HG03135 (cell line): Measurements from ENCODE around the gene WDR54.

Experiments used
- ATAC-seq: cut with Tn5 transposase; IDR thresholded peaks from one replicate; pipeline ENCODE4 v1.9.1; 2021; ENCODE audit warnings: mild to moderate bottlenecking, moderate library complexity; ENCODE audit not compliant: unreplicated experiment

WDR54 gene, protein sequence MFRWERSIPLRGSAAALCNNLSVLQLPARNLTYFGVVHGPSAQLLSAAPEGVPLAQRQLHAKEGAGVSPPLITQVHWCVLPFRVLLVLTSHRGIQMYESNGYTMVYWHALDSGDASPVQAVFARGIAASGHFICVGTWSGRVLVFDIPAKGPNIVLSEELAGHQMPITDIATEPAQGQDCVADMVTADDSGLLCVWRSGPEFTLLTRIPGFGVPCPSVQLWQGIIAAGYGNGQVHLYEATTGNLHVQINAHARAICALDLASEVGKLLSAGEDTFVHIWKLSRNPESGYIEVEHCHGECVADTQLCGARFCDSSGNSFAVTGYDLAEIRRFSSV

DNA sequence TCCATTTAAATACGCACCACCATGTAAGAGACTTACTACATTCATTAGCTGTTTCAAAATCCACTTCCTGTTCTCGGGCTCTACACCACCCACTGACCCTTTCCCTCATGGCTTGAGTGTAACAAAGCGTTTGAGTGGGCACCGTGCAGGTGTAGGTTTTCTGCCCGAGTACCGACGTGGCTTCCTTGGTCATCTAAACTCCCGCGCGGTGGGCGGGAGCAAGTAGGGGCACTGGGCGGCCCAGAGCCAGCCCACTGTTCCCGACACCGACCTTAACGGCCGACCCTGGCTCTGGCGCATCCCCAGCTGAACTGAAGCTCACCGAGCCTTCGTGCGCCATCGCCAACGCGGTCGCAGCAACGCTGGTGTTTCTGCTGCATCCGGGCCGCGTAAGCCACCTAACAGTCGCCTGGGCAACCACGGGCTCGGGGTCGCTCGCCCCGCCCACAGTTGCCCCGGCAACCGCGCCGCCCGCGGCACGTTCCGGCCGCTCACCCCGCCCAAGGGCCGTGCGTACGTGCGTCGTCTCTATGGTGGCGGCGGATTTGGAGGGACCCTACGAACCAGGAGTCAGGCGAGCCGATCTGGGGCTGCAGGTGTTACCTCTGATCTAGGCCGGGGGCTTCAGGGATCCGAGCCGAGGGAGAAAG lies at the start of gene WDR54, which contains the start of gene C2orf81:
Gene WDR54 (plus strand): TSS at position 510 of the 650 bp plus-strand sequence. CDS start 424 bp downstream, outside the sequence.
Gene C2orf81 (minus strand): TSS at position 399 of the 650 bp plus-strand sequence. CDS start 59 bp downstream, at position 340.
- peak; percentile 92 for ATAC-seq

GRCh38 chr2:74372674-74373073 lies 48.9 kb upstream of the WDR54 start:
- ATAC-seq, result no peak

DNA sequence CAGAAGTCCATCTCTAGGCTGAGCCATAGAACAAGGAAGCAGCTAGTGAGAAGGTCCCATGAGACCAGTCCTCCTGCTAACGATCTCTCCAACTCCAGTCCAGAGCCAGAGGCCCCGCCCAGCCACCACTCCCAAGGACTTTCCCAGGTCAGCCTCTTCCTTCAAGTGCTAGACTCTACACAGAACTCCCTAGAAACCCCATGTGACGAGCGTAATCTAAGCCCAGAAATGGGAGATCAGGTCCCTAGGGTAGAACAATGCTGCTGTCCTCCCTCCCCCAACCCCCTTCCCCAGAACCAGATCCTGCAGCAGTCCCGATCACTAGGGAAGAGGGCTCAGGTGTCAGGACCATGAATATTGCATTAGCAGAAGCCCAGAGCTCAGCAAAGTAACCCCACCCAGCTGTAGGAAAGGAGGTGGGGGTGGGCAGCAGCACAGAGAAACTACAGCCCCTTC lies 48.3 kb upstream of the WDR54 start:
- ATAC-seq, result no peak

GRCh38 chr2:74373985-74374384 lies 47.5 kb upstream of the WDR54 start:
- ATAC-seq, result no peak

- ATAC-seq, result no peak
Observed at GRCh38 chr2:74374509-74375205, 46.9 kb upstream of the WDR54 start.

- no peak for ATAC-seq
Observed at GRCh38 chr2:74375838-74376237, 45.7 kb upstream of the WDR54 start.

GRCh38 chr2:74378007-74378406 lies 43.5 kb upstream of the WDR54 start:
- no peak for ATAC-seq

- ATAC-seq, result no peak
Observed at GRCh38 chr2:74379851-74380789, 41.4 kb upstream of the WDR54 start, which contains the start of gene DCTN1. Gene DCTN1 (minus strand): TSS chr2:74380311. CDS start chr2:74380037, 274 bp downstream.

DNA sequence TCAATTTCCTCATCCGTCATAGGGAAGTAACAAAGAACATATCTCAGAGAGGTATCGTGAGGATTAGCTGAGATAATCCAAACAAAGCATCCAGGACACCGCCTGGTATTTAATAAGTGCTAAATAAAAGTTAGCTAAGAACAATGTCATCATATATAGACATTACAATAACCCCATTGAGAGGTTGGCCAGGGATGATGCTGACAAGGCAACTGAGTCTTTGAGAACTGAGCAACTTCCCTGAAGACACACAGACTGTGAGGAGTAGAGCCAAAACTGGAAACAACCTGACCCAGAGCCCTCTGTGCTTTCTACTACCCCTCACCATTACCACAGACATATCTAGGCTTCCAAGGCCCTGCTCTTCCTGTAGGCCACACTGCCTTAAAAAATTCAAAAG lies 39.8 kb upstream of the WDR54 start:
- no peak for ATAC-seq

- no peak for ATAC-seq
Observed at GRCh38 chr2:74383254-74383653, 38.3 kb upstream of the WDR54 start.

GRCh38 chr2:74384051-74384450 lies 37.5 kb upstream of the WDR54 start:
- no peak for ATAC-seq

DNA sequence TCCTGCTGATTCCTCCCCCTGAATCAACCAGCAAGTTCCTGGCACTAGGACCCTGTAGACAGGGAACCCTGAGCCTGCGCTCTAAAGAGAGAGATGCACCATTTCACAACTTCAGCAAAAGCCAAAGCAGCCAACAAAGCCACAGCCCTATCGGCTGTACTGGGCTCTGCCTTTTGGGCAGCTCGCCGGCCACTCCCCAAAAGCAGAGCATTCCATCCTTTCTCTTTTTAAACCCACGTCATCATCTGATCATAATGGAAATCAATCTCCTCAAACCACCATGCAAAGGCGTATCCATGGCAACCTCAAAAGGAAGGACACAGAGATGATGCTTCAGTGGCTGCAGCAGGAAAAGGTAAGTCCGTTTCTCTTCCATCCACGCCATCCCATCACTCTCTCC lies 36.1 kb upstream of the WDR54 start:
- no peak for ATAC-seq

GRCh38 chr2:74387346-74387745 lies 34.2 kb upstream of the WDR54 start:
- ATAC-seq, result no peak

GRCh38 chr2:74390606-74391005 lies 30.9 kb upstream of the WDR54 start:
- no peak for ATAC-seq

DNA sequence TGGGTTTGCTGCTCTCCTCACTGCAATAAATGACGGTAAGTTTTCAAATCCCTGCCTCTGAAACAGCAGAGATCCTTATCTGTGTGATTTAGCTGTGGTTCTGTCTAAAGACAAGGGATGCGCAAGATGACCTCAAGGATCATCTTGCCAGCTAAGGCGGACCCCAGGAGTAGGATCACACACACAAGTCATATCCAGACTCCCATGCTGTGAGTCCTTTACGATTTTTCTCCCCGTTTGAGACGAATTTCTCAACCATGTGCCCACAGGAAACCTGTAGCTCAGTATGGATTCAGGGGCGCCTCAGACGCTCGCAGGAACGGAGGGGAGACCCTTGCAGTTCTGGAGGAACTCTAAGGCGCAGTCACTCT lies 30.3 kb upstream of the WDR54 start:
- ATAC-seq, result no peak

GRCh38 chr2:74391580-74392448 lies 29.7 kb upstream of the WDR54 start:
- ATAC-seq, result peak; percentile 70

GRCh38 chr2:74392449-74392743 lies 29.1 kb upstream of the WDR54 start:
- ATAC-seq, result no peak

DNA sequence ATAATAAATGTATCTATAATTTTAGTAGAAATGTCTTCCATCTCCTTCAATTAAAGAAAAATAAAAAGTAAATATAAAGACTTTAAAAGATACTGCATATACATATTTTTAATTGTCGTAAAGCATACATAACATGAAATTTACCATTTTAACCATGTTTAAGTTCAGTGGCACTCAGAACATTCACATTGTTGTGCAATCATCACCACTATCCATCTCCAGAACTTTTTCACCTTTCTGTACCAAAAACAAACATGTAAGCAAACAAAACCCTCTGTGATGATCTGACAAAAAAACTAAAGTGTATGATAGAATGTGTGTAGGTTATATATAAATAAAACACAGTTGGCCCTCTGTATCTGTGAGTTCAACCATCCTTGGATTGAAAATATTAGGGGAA lies 28.0 kb upstream of the WDR54 start:
- ATAC-seq, result no peak

DNA sequence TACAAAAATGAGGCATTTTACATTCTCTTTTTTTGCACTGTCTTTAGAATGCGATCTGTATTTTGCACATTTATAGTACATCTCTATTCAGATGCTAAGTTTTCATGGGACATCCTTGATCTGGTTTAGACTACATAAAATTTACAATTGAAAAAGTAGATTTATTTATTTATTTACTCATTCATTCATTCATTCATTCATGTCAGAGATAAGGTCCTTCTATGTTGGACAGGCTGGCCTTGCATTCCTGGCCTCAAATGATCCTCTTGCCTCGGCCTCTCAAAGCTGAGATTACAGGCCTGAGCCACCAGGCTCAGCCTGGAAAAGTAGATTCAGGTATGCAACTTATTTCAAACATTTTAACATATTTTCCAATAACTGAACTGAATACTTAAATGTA lies 25.4 kb upstream of the WDR54 start:
- no peak for ATAC-seq

GRCh38 chr2:74399785-74400184 lies 21.7 kb upstream of the WDR54 start:
- no peak for ATAC-seq
